Stimulated activated CD4-positive, alpha-beta T cell treated with anti-CD3 and anti-CD28 coated beads, Interleukin-1b, Interleukin-23, amount 100 ng/mL, for 4 hours (primary cell): ENCODE data around the gene PLAC1.

ENCODE experiments used
- DNase-seq, 2 donors: peaks; one replicate each; pipeline ENCODE4 v3.0.0-alpha.2; 2020; ENCODE audit warnings: low read depth in 2 of 2

Gene PLAC1, protein sequence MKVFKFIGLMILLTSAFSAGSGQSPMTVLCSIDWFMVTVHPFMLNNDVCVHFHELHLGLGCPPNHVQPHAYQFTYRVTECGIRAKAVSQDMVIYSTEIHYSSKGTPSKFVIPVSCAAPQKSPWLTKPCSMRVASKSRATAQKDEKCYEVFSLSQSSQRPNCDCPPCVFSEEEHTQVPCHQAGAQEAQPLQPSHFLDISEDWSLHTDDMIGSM

DNA sequence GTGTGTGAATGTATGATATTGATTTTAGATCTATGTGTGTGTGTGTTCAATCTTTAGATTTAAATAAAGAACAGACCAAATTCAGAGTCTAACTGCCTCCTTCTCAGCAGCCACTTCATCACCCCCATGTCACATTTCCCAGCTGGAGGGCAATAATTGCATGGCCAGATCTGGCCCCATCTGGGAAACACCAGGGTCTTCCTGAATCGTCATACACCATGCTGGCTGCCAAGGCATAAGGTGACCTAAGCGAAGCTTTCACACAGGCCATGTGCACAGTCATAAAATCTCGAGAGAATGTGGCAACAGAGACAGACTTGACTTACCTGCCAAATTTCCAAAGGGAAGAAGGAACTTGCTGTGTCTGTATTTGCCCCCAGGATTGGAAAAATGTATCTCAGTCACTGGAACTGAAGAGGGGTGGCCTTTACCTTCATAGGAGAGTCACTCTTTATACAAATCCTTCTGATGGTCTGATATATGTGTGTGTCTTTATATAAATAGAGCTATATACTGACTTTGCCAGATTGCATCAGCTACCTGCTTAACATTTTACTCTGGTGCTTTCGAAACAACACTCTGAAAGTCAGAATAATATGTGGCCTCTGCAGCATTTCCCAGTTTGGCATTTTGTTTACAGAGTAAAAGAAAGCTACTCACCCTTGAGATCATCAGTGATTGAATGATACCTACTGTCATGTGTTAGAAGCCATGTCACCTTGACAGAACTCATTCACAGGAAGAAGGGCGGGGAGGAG lies at the start of gene PLAC1:
TSS of gene PLAC1 (minus strand) at position 470 of the 758 bp plus-strand sequence. CDS start 91,789 bp downstream, outside the sequence.
- DNase-seq = no peak

DNA sequence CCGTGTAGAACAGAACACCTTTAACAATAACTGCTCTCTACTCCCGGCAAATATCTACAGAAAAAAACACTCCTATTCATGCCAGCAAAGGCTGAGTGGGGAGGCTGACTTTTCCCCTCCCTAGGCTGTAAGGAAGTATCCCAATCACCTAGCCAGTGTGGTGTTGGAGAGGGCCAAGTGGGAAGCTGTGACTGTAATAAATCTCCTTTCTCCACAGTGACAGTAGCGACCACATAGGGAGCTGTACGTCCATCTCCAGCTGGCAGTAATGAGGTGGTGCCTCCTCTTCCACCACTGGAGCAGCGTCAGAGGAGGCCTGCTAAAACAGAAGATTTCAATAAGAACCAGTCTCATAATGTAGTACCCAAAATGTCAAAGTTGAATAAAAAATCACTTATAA lies 47.9 kb upstream of the PLAC1 start:
- DNase-seq = no peak

DNA sequence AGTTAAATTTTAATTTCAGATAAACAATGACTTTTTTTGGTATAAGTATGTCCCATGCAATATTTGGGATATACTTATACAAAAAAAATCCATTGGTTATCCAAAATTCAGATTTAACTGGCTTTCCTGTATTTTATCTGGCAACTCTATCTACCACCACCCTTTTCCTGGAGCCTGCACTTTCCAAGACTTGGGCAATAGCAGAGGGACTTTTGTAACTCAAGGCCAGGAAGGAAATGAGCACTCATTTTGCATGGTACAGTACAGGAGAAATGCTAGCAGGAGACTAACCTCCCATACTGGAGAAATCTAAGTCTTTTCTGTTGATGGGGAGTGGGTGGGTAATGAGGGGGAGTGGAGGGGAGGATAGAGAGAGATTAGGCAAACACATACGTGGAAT lies 37.7 kb upstream of the PLAC1 start:
- no peak for DNase-seq

DNA sequence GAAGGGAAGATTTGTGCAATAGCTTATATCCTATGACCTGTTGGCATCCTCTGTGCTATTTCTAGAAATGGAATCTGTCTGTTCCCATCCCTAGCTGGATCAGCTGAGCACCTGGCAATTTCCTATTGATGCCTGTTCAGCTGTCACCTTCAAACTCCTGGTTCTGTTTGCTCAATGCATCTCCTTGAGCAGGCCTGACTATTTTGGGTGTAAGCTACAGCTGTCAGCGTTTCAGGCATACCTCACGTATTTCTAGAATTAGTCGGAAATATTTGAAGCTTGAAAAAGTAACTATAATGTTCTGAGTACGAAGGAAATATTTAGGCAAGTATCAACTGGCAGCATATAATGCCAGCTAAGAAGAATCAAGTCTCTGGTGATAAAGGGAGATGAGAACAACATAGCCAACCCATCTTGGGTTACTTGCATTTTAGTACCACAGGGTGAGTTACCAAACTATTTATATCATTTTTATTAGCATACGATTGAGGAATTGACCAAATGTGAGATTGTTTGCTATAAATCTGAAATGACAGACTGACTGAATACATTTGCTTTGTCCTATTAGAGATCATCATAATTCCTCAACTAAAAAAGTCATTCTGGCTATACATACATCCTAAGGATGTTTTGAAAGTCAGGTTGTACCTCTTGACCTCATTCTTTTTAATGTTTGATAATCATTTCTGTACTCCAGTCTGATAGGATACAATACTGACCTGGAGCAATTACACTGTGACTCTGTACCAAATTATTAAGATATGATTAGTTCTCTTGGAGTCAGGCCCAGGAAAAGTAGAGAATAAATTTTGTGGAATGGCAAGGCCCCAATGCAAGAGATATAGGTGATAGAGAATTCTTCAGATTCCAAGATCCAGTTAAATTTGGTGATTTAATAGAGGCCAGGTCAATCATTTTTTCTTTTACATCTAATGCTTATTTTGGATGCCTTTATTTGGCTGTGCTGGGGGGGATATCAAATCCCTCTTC lies 36.4 kb upstream of the PLAC1 start:
- DNase-seq = no peak

DNA sequence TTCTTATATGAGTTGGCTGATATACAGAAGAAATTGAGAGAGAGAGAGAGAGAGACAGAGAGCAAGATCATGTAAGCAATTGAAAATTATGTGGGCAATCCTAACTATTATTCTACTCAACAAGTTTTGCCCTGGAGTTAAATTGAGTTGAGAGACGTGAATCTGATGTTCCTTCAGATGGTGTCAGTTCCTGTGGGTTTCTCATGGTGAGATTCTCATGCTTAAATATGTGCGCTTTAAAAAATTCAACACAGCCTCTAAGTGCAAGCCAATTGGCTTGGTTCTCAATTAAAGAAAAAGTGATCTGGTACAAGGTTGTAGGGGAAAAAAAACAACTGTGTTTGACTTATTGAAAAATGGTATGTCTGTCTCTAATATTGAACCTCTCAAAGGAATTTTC lies 35.4 kb upstream of the PLAC1 start:
- no peak for DNase-seq

DNA sequence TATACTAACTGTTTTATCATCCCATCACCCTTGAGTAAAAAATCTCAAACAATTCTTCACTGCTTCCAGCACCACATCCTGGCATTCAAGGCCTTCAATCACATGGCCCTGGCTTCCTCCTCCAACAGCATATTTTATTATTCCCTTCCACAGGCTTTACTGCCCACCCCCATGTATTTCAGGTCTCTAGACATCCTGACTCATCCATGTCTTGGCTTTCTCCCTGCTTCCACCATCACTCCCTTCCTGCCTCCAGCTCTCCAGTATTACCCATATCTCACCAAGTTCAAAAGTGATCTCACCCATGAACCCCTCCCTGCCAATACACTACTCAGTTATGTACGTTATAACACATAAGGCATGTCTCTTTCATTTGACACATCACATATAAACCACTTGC lies 34.7 kb upstream of the PLAC1 start:
- no peak for DNase-seq

DNA sequence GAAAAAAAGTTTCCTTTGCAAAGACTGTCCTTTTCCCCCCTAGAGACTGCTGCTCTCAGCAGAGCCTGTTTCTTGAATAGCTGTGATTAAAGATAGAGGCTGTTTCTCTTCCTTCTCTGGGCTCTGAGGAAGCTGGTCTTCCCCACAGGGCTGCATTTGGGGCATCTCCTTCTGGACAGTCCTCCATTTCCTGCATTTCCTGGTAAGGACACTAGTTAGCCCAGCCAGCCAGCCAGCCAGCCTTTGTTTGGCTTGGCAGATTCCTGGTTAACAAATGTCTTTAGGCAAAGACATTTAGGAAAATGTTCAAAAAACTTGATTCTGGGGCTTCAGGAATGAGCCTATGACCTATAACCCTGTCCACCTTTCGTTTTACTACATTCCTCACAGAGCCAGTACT lies 34.0 kb upstream of the PLAC1 start:
- no peak for DNase-seq

DNA sequence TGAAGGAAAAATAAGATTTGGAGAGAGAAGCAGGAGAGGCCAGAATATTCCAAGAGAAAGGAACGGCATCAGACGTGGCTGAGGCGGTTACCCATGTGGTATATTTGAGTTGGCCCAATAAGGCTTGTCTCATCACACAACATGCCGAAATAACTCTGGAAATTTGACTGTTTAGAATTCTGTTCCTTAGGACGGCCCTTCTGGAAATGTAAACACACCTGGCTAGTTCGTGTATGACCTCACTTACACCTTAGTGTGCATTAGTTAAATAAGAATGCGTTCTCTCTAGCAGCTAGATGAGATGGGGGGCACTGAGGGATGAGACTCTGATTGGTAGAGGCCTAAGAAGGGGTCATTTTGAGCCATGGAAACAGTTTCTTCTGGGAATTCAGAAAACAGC lies 33.2 kb upstream of the PLAC1 start:
- no peak for DNase-seq

DNA sequence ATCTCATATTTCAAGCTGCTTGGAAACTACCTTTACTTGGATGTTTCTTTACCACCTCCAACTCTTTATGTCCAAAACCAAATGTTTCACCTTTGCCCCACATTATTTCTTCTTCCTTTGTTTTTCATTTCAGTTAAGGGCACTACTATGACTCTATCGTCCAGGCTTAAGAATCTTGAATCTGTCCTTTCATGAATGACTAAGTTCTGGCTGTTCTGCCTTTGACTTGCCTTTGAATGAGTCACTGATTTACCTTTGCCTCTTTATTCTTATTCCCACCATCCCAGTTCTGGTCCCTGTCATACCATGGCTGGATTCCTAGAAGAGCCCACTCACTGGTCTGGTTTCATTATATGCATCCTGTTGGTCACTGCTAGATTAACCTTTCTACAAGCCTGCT lies 30.6 kb upstream of the PLAC1 start:
- no peak for DNase-seq

DNA sequence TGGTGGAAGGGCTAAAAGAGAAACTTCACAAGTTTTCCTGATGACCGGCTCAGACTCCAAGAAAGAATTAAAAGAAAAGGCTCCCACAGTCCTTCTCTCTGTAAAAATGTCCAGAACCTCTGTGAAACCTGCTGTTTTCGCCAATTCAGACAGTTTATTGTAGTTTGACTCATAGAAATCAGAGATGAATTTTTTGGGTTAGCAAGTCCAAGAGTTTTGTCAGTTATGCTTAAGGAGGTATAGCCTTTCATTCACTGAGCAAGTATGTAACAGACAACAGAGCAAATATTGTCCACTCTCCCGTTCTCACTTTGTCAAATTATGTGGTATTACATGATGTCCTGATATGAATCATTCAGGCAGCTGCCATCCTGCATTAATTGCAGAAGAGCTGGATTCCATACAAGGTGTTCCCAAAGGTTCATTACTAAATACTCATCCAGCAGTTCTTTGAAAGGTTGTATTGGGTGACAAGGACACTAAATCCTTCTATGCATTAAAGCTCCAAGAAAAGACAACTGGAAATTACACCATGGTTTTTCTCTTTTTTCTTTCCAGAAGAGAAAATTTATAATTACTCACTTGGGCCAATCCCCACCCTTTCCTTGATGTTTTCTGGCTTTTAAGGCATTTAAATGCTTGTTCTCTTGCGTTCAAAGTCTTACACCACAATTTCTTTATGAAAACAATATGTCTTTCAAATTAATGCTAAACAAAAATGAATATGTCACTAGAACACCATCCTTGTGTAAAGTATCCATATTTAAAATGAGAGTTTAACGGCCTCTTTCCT lies 30.0 kb upstream of the PLAC1 start:
- DNase-seq = no peak

DNA sequence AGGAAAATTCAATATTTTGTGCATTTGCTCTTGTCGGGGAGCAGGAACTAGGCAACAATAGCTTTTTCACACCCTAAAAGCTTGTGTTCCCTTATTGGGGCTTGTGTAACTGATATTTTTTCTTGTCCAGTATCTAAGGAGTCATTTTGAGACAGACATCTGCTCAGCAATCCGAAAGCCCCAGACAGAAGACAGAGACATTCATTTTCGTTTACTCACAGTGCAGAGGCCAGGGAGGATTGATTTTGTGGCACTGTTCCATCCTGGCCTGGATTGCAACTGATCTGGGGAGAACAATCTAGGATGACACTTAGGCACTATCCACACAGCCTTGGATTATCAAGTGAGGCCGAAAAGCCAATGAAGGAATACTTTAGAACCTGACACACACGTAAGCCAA lies 27.4 kb upstream of the PLAC1 start:
- DNase-seq = no peak

DNA sequence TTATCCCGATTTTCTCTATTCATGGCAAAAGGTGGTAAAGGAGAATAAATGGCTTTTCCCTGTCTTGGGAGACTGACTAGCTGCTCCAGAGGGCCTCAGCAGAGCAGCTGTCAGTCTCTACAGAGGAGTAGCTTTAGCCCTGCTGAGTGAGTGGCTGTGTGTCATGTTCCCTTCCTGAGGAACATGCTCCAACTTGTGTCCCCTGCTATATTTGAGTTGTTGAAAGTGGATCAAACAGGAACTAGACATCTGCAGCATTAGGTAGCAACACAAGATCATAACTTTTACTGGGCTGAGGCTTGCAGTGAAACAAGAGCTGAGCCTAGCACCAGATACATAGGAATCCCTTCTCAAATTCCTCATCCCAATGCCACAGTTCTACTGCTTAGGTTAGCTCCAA lies 26.7 kb upstream of the PLAC1 start:
- no peak for DNase-seq

DNA sequence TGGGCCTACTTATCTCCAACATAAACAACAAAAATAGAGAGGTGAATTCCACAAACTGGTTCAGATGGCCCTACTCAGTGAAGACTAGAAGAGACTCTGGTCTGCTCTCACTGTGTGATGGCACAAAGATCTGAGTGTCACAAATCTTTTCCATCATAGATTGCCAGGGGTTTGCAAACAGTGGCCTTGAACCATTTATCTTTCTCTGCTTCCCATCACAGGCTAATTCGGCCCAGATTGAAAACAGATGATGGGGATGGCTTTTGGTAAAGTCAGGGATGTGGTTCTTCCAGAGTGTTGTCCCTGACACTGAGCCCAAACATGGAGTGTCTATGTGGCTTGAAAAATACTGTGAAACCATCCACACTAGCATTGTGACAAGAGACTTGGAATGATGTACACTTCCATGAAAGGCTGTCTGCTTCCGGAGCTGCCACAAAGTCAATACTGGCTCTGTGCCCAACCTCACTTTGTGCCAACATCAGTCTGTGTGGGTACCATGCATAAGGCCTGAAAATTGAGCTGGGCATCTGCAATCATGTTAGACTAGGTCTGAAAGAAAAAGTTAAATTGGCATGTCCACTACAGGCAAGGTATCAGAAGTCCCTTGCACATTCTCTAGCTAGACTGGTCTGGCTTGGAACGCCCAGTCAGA lies 25.2 kb upstream of the PLAC1 start:
- no peak for DNase-seq

DNA sequence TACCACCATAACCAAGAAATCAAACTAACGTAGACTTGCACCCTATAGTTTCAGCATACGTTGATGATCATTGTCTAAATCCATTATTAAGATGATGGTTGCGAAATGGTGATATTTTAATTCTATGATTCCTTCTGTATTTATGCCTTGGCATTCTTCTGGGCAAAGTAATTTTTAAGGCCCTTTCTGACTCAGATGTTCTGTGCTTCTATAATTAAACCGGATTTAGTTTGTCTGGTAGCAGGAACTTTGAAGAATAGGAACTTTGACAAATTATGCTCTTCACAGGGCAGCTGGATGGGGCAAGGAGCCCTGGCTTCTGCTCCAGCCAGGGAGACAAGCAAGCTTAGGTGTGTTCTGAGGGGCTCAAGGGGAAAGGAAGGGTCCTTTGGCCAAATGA lies 23.8 kb upstream of the PLAC1 start:
- no peak for DNase-seq

DNA sequence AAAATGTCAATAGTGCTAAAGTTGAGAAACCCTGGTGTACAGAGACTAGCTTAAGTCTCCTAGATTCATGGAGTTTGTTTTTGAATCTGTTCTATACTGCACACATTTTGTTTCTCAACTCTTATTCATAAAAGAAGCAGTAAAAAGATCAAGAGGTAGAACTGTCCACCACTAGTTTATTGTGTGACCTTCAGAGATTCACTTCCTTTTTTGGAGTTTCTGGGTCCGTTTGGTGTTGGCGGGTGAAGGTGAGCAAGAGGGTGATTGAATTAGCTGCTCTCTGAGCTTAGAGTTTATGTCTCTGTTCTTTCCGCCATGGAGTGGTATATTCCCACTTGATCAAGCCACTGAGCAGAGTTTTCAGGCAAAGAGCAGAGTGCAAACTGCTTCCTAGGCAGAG lies 21.4 kb upstream of the PLAC1 start:
- DNase-seq = no peak

DNA sequence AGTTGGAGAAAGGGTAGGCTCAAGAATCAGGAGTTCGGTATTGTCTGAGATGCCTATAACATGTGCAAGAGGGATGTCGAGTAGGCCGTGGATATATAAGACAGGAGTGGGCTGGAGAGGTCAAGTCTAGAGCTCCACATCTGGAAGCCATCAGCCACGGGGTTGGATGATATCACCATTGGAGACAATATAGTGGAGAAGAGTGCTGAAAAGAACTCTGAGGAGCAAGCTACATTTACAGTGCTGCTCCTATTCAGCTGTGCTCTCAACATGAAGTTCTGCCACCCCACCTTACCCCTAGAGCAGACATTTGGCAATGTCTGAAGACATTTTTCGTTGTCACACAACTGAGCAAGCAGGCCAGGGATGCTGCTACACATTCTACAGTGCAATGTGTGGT lies 20.9 kb upstream of the PLAC1 start:
- DNase-seq = no peak

DNA sequence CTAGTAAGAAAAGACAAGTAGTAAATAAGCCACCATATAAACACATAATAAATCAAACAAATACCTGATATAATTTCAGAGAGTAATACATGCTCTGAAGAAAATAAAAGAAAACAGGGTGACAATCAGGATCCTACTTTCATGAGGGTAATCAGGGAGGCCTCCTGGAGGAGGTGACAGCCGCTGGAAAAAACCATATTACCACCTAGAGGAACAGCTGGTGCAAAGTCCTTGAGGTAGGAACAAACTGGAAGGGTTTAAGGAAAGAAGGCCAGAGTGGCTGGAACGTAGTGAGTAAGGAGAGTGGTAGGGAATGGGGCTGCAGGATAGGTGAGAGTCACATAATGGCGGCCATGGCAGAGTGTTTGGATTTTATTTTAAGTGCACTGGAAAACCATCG lies 19.1 kb upstream of the PLAC1 start:
- no peak for DNase-seq

DNA sequence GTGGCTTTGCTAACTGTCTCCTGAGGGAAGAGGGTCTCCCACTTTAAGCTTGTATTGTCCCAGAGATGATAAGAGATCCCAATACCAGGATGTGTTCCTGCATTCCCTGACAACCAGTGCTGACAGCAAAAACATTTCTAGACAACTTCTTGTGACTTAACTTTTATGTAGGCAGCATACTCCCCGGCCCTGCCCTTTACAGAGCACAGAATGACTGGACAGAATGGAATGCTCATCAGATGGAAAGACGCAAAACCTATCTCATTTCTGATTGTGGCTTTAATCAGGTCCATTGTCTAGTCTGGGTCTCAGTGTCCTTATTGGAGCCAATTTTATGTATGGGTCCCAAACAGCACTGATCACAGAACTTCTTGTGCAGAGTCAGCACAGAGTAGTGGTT lies 18.2 kb upstream of the PLAC1 start:
- DNase-seq = no peak

DNA sequence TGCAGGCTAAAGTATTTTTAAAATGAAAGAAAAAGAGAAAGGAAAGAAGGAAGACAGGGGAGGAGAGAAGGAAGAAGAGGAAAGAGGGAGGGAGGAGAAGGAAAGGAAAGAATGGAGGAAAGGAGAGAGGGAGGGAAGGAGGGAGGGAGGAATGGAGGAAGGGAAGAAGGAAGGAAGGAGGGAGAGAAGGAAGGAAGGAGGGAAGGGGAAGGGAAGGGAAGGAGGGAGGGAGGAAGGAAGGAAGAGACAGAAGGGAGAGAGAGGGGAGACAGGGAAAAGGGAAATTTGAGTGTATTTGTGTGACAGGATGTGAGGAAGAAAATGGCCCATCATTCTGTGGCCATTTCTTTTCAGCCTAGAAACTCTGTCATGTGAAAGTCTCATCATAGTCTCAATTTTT lies 14.9 kb upstream of the PLAC1 start:
- DNase-seq = no peak

DNA sequence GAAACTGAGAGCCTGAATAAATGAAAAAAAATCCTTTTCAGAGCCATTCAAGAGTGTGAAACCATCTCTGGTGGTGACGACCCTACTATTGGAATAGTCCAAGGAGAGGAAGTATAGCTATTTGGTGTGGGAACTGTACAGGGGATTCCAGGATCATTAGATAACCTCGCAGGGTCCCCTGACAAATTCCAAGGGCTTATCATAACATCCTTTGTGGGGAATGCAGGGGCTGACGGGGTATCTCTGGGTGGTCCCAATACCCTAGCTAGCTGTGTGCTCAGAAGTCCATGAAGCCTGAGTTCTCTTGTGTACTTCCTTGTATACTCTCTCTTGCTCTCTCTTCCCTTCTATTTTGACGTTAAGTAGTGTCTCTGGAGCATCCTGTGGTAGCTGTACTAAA lies 13.8 kb upstream of the PLAC1 start:
- DNase-seq = no peak

DNA sequence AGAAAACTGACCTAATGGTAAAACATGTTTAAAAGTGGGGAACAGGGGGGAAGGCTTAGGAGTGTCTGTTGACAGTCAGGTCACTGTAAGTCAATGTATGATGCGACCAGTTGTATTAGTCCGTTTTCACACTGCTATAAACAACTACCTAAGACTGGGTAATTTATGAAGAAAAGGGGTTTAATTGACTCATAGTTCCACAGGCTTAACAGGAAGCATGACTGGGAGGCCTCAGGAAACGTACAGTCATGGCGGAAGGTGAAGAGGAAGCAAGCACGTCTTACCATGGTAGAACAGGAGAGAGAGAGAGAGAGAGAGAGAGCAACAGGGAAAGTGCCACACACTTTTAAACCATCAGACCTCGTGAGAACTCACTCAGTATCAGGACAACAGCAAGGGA lies 13.0 kb upstream of the PLAC1 start:
- DNase-seq = no peak
